Immature natural killer cell (primary cell): ENCODE data around the gene DCLRE1C. TPM values are rescaled to one million over a fixed set of nuclear protein-coding genes. Genes with fewer than 3 reads are reported as not detected.
"Not testable (repeated sequence)": the region's sequence is repeated elsewhere in the genome, so short reads cannot be mapped to it uniquely, and the experiment has no call there.

Experiments
- DNase-seq, 3 donors: peaks; one replicate each; pipeline ENCODE4 v3.0.0; 2022; ENCODE audit warnings: mixed read lengths in 1 of 3
- H3K27ac Mint-ChIP-seq, 6 donors: one replicate each; pipeline ENCODE4 v1.8.0; 2020; ENCODE audit warnings: mixed read lengths in 6 of 6, mild to moderate bottlenecking in 5 of 6, inconsistent platforms in 4 of 6, moderate library complexity in 3 of 6
- H3K27me3 Mint-ChIP-seq, 3 donors: one replicate each; pipeline ENCODE4 v1.8.0; 2020 to 2021; ENCODE audit warnings: low read depth in 3 of 3, mild to moderate bottlenecking in 3 of 3, mixed read lengths in 3 of 3, moderate library complexity in 3 of 3, inconsistent platforms in 1 of 3
- H3K36me3 Mint-ChIP-seq, 3 donors: one replicate each; pipeline ENCODE4 v1.8.0; 2020; ENCODE audit warnings: mixed read lengths in 3 of 3, inconsistent platforms in 2 of 3, mild to moderate bottlenecking in 2 of 3
- H3K4me1 Mint-ChIP-seq, 2 donors: one replicate each; pipeline ENCODE4 v1.8.0; 2020; ENCODE audit warnings: inconsistent platforms in 2 of 2, mild to moderate bottlenecking in 2 of 2, mixed read lengths in 2 of 2, moderate library complexity in 1 of 2
- H3K4me3 Mint-ChIP-seq, 5 donors: one replicate each; pipeline ENCODE4 v1.8.0; 2020; ENCODE audit warnings: mild to moderate bottlenecking in 5 of 5, mixed read lengths in 5 of 5, inconsistent platforms in 3 of 5, moderate library complexity in 3 of 5
- H3K9me3 Mint-ChIP-seq, 6 donors: one replicate each; pipeline ENCODE4 v1.8.0; 2020; ENCODE audit warnings: mild to moderate bottlenecking in 6 of 6, mixed read lengths in 6 of 6, inconsistent platforms in 4 of 6, moderate library complexity in 3 of 6
- polyA plus RNA-seq, 3 donors: library from polyadenylated mRNA; unstranded; fragments of 300-500 nt; fragmentation: Illumina TruSeq; gene quantifications; one replicate each; pipeline ENCODE4 v1.2.3, GENCODE V29; 2021

Gene DCLRE1C
- polyA plus RNA-seq, 3 donors from 2014 or later = 9.3 to 33.8 (median 13.9) TPM

GRCh38 chr10:14904316-14904732 is 49.6 kb downstream of the DCLRE1C start:
- Mint-ChIP-seq H3K4me1 (peaks cover 0 to 17% of the 10 kb centered on the region in 2 donors), H3K36me3 (peaks cover 19 to 22% (median 19%) of the 10 kb centered on the region in 3 donors), H3K4me3 (no peak overlapping the region), H3K27me3 (no peaks in the 10 kb centered on the region), H3K27ac (peak overlapping the region in 2 of 6 donors; percentile 36 to 38), H3K9me3 (no peaks in the 10 kb centered on the region)
- DNase-seq = peak; percentile 25 to 42 (median 26)

DNA sequence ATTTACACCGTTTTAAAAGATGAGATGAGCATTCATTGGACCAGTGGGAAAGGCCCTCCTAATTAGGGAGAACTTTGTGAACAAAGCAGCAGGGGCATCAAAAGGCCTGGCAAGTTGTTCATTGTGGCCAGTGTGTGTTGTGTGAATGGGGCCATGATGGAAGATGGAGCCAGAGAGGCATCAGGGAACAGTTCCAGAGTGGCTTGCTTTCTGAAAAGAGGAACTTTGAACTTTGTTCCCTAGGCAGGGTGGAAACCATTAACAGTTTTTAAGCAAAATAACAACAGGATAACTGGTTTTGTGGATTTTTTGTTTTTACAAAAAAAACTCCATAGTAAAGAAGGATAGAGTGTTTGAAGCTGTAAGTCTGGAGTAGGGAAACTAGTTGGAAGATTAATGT is 62.7 kb downstream of the DCLRE1C start:
- no peak overlapping the region for H3K4me3 Mint-ChIP-seq
- no peaks in the 10 kb centered on the region for H3K36me3 Mint-ChIP-seq
- no peaks in the 10 kb centered on the region for H3K9me3 Mint-ChIP-seq
- H3K27ac Mint-ChIP-seq = no peak overlapping the region
- H3K4me1 Mint-ChIP-seq = peaks cover 0 to 6% of the 10 kb centered on the region in 2 donors
- no peak for DNase-seq
- H3K27me3 Mint-ChIP-seq = no peaks in the 10 kb centered on the region

GRCh38 chr10:14889318-14889717 is 64.6 kb downstream of the DCLRE1C start:
- no peak for DNase-seq
- H3K27ac Mint-ChIP-seq = peak overlapping the region in 3 of 6 donors; percentile 9 to 28 (median 16)
- no peak overlapping the region for H3K4me3 Mint-ChIP-seq
- no peaks in the 10 kb centered on the region for H3K27me3 Mint-ChIP-seq
- no peaks in the 10 kb centered on the region for H3K36me3 Mint-ChIP-seq
- H3K9me3 Mint-ChIP-seq = no peaks in the 10 kb centered on the region
- peaks cover 0 to 6% of the 10 kb centered on the region in 2 donors for H3K4me1 Mint-ChIP-seq

DNA sequence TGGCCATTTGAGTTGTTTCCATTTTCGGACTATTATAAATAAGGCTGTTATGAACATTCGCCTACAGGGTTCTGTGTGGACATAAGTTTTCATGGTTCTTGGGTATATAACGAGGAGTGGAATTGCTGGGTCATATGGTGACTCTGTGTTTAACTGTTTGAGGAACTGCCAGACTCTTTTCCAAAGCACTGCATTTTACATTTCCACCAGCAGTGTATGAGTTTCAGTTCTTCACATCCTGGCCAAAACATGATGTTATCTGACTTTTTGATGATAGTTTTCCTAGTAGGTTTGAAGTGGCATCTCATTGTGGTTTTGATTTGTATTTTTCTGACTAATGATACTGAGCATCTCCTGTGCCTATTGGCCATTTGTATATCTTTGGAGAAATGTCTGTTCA is 69.8 kb downstream of the DCLRE1C start:
- DNase-seq = no peak
- Mint-ChIP-seq H3K27me3 (peaks cover 0 to 7% (median 6%) of the 10 kb centered on the region in 3 donors), H3K36me3 (no peaks in the 10 kb centered on the region), H3K9me3 (no peaks in the 10 kb centered on the region), H3K4me3 (no peak overlapping the region), H3K27ac (no peak overlapping the region), H3K4me1 (peaks cover 6 to 13% of the 10 kb centered on the region in 2 donors)

- Mint-ChIP-seq H3K9me3 (no peaks in the 10 kb centered on the region), H3K4me3 (peak overlapping the region; percentile 87 to 93 (median 89)), H3K27me3 (peaks cover 0 to 11% (median 9%) of the 10 kb centered on the region in 3 donors), H3K27ac (peak overlapping the region in 1 of 6 donors; percentile 6), H3K36me3 (no peaks in the 10 kb centered on the region), H3K4me1 (peaks cover 20 to 29% of the 10 kb centered on the region in 2 donors)
- DNase-seq = no peak
Measured at GRCh38 chr10:14880229-14880628, 73.7 kb downstream of the DCLRE1C start.

DNA sequence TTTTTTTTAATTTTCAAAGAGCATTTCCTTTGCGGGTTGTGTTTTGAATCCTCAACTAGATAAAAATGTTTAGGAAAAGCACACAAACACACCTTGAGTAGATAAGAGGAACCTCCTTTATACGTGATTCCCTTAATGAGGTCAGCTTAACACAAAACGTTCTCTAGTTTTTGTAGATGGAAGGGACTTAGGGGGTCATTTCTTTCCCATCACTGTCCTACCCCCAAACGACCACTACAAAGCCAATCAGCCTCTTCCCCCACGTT is 74.0 kb downstream of the DCLRE1C start:
- Mint-ChIP-seq H3K4me1 (peaks cover 20 to 29% of the 10 kb centered on the region in 2 donors), H3K27me3 (peaks cover 0 to 11% (median 9%) of the 10 kb centered on the region in 3 donors), H3K9me3 (no peaks in the 10 kb centered on the region), H3K36me3 (no peaks in the 10 kb centered on the region), H3K27ac (peak overlapping the region in 3 of 6 donors; percentile 6 to 79 (median 55)), H3K4me3 (peak overlapping the region; percentile 87 to 93 (median 89))
- DNase-seq = no peak

DNA sequence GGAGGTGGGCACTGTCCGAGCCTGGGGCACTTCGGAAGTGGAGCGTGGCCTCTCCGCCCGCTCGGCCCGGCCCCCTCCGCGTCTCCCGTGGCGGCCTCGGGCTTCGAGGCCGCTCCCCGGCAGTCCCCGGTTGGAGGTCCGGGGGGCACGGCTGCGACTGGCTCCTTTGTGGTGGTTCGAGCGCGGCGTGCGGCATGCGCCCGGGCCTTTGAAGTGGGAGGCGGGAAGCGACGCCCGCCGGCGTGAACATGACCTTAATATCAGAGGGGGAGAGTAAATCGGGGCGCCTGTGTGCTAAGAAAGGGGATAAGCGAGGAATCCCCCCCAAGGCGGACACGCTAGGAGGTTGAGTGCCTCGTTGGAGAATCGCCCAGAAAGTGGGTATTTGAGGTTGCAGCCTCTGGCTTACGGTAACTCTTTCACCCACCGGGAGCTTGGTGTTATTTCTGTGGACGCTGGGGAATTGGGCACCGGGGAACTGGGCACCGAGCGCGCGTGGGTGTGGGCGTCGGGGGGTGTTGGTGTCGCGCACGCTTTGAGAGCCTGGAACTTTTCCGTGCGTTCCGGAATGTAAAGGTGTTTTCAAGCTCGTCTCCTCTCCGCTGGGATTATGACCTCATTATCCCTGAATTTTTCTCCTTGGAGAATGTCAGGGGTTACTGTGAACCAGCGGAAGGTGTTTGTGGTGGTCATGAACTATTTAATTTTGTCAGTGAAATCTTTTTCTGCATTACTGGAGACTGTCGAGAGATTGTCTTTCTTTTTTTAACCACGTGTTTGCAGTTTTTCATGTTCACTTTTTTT is 74.6 kb downstream of the DCLRE1C start:
- Mint-ChIP-seq H3K4me1 (peaks cover 20 to 29% of the 10 kb centered on the region in 2 donors), H3K36me3 (no peaks in the 10 kb centered on the region), H3K9me3 (no peaks in the 10 kb centered on the region), H3K27ac (peak overlapping the region in 5 of 6 donors; percentile 45 to 86 (median 66)), H3K4me3 (peak overlapping the region; percentile 87 to 93 (median 89)), H3K27me3 (peaks cover 0 to 11% (median 9%) of the 10 kb centered on the region in 3 donors)
- peak in 2 of 3 donors; percentile 18 to 34 for DNase-seq

DNA sequence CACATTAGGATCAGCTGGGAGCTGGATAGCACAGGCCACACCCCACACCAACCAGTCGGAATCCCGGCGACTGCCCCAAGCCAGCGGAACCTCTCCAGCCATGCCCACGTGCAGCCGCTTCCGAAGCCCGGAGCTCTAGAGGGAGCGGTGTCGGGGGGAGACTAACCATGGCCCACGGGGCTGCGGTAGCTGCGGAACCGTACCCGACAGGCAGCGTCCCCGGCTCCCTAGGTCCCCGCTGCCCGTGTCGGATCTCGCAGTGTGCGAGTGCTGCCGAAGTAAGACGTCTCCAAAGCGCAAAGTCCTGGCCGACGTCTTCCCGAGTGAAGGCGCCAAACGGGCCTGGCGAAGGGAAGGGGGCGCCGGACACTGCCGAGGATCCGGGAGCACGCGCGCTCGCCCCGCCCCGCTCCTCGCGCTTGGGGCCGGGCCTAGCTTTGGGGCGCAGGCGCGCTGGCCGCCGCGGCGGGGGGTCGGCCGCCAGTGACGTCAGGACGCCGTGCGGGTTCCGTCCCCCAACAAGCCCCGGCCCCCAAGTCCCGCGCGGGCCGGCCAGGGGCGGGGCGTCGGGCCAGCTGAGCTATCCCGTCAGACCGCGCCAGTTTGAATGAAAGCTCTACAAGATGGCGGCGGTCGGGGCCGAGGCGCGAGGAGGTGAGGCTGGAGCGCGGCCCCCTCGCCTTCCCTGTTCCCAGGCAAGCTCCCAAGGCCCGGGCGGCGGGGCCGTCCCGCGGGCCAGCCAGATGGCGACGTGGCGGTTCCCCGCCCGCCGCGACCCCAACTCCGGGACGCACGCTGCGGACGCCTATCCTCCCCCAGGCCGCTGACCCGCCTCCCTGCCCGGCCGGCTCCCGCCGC is 75.4 kb downstream of the DCLRE1C start, which contains the start of gene SUV39H2:
TSS of gene SUV39H2 (plus strand) at position 601 of the 858 bp plus-strand sequence. CDS start at position 624, 23 bp downstream.
- Mint-ChIP-seq H3K36me3 (no peaks in the 10 kb centered on the region), H3K9me3 (no peaks in the 10 kb centered on the region), H3K4me1 (peaks cover 20 to 29% of the 10 kb centered on the region in 2 donors), H3K4me3 (peak within 1 kb of the TSS; percentile 93 to 96 (median 94)), H3K27me3 (peaks cover 0 to 11% (median 9%) of the 10 kb centered on the region in 3 donors), H3K27ac (peak within 1 kb of the TSS; percentile 82 to 93 (median 85))
- DNase-seq = peak; percentile 93 to 95 (median 94)

DNA sequence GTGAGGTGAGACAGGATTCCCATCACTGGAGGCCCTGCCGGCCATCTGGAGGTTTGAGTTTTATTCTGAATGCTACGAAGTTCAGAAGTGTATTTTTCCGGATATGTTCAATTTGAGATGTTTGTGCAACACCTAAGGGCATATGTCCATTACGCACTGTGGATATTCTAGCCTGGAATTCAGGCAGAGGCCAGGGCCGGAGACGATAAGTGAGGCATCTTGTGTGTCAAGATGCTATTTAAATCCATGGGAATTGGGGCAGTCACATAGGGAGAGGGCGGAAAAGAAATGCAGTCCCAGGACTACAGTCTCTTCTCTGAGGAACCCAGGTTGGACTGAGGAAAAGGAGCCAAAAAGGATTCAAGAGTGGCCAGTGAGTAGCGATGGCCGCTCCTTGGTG is 77.1 kb downstream of the DCLRE1C start:
- Mint-ChIP-seq H3K9me3 (no peaks in the 10 kb centered on the region), H3K27ac (peak overlapping the region in 4 of 6 donors; percentile 9 to 79 (median 48)), H3K4me3 (peak overlapping the region; percentile 93 to 96 (median 94)), H3K4me1 (peaks cover 20 to 29% of the 10 kb centered on the region in 2 donors), H3K36me3 (no peaks in the 10 kb centered on the region), H3K27me3 (peaks cover 0 to 11% (median 9%) of the 10 kb centered on the region in 3 donors)
- DNase-seq = no peak

- Mint-ChIP-seq H3K27ac (peak overlapping the region in 2 of 6 donors; percentile 10 to 22), H3K9me3 (no peaks in the 10 kb centered on the region), H3K4me1 (peaks cover 20 to 29% of the 10 kb centered on the region in 2 donors), H3K36me3 (peaks cover 0 to 5% (median 0%) of the 10 kb centered on the region in 3 donors), H3K4me3 (peak overlapping the region in 1 of 5 donors; percentile 21), H3K27me3 (peaks cover 0 to 11% (median 9%) of the 10 kb centered on the region in 3 donors)
- DNase-seq = no peak
Measured at GRCh38 chr10:14875941-14876340, 78.0 kb downstream of the DCLRE1C start.

DNA sequence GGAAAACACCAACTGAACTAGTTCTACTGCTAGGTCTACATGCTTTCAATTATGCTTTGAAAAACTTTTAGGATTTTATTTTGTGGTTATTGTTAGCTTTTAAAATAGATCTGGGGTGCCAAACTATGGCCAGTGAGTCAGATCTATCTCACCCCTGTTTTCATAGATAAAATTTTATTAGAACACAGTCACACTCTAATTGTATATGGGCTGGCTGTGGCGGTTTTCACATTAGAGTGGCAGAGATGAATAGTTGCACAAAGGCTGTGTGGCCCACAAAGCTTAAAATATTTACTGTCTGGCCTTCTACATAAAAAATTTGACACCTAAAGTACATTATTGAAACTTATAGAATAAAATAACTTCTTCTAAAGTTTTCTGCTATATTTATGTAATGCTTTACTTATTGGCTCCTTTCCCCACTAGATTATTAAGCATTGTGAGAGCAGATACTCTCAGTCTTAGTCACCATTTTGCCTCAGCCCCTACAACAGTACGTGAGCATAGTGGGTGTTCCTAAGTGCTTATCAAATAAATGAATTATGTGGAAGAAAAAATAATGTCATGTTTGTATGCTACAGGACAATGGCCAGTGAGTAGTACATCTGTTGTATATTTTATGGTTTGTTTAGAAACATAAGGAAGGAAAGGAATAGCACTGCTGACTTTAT is 80.7 kb downstream of the DCLRE1C start:
- no peak for DNase-seq
- no peaks in the 10 kb centered on the region for H3K9me3 Mint-ChIP-seq
- peaks cover 0 to 4% (median 3%) of the 10 kb centered on the region in 3 donors for H3K27me3 Mint-ChIP-seq
- peaks cover 8 to 19% (median 14%) of the 10 kb centered on the region in 3 donors for H3K36me3 Mint-ChIP-seq
- peak overlapping the region in 1 of 6 donors; percentile 1 for H3K27ac Mint-ChIP-seq
- no peak overlapping the region for H3K4me3 Mint-ChIP-seq
- H3K4me1 Mint-ChIP-seq = peaks cover 14 to 17% of the 10 kb centered on the region in 2 donors

DNA sequence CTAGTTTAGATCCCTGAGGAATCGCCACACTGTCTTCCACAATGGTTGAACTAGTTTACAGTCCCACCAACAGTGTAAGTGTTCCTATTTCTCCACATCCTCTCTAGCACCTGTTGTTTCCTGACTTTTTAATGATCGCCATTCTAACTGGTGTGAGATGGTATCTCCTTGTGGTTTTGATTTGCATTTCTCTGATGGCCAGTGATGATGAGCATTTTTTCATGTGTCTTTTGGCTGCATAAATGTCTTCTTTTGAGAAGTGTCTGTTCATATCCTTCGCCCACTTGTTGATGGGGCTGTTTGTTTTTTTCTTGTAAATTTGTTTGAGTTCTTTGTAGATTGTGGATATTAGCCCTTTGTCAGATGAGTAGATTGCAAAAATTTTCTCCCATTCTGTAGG is 89.0 kb downstream of the DCLRE1C start:
- H3K9me3 Mint-ChIP-seq, H3K4me3 Mint-ChIP-seq, DNase-seq, H3K27me3 Mint-ChIP-seq, H3K4me1 Mint-ChIP-seq, H3K27ac Mint-ChIP-seq: not testable (repeated sequence)
- peaks cover 15 to 29% (median 29%) of the 10 kb centered on the region in 3 donors for H3K36me3 Mint-ChIP-seq

DNA sequence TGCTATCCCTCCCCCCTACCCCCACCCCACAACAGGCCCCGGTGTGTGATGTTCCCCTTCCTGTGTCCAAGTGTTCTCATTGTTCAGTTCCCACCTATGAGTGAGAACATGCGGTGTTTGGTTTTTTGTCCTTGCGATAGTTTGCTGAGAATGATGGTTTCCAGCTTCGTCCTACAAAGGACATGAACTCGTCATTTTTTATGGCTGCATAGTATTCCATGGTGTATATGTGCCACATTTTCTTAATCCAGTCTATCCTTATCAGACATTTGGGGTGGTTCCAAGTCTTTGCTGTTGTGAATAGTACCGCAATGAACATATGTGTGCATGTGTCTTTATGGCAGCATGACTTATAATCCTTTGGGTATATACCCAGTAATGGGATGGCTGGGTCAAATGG is 89.4 kb downstream of the DCLRE1C start:
- not testable (repeated sequence) for H3K27me3 Mint-ChIP-seq, H3K27ac Mint-ChIP-seq, H3K4me3 Mint-ChIP-seq, H3K9me3 Mint-ChIP-seq, DNase-seq, H3K4me1 Mint-ChIP-seq
- peaks cover 11 to 25% (median 25%) of the 10 kb centered on the region in 3 donors for H3K36me3 Mint-ChIP-seq
